Tibial nerve (tissue), 4 donors: ENCODE measurements around the gene PSMA5.

ENCODE experiments used
- CTCF ChIP-seq, 5 experiments: fragments of 200-600 bp in 3 of 5; fragments of 450-650 bp in 2 of 5; sonication (generic) in 3 of 5; IDR thresholded peaks; one replicate each; pipeline ENCODE4 v1.5.1; 2016 to 2019; ENCODE audit warnings: antibody characterized with exemption in 5 of 5, mild to moderate bottlenecking in 3 of 5, moderate library complexity in 2 of 5
- EP300 ChIP-seq, 2 donors: sonication (generic); formaldehyde crosslinking; IDR thresholded peaks; one replicate each; pipeline ENCODE4 v1.6.1; 2017; ENCODE audit warnings: antibody characterized with exemption in 2 of 2, mild to moderate bottlenecking in 1 of 2
- POLR2A ChIP-seq, 2 donors: fragments of 450-650 bp; IDR thresholded peaks; one replicate each; pipeline ENCODE4 v1.6.1; 2017; ENCODE audit warnings: antibody characterized with exemption in 2 of 2, mild to moderate bottlenecking in 2 of 2, moderate library complexity in 2 of 2

DNA sequence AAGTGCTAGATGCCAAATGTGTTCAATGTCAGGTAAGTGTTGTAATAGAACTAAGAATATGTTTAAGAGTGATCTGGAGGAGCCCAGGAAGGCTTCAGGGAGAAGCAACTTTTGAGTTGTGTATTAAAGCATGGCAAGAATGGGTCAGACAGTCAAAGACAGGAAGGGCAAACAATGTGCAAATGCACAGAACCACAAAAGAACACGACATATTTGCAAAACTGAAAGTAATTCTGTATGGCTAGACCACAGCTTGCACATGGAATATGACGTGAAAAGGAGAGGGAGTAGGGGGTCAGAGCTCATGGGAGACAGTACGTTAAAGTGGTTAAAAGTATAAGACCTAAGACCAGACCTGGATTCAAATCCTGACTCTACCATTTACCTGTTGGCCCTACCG, 21.4 kb downstream of the PSMA5 start:
- TF ChIP-seq POLR2A (IDR thresholded peaks at IDR 0.05) = no peak
- no peak for TF ChIP-seq EP300 (IDR thresholded peaks at IDR 0.05)
- TF ChIP-seq CTCF (IDR thresholded peaks at IDR 0.05) = no peak
